ENCODE measurements around the gene C10orf143.

The C10orf143 gene

DNA sequence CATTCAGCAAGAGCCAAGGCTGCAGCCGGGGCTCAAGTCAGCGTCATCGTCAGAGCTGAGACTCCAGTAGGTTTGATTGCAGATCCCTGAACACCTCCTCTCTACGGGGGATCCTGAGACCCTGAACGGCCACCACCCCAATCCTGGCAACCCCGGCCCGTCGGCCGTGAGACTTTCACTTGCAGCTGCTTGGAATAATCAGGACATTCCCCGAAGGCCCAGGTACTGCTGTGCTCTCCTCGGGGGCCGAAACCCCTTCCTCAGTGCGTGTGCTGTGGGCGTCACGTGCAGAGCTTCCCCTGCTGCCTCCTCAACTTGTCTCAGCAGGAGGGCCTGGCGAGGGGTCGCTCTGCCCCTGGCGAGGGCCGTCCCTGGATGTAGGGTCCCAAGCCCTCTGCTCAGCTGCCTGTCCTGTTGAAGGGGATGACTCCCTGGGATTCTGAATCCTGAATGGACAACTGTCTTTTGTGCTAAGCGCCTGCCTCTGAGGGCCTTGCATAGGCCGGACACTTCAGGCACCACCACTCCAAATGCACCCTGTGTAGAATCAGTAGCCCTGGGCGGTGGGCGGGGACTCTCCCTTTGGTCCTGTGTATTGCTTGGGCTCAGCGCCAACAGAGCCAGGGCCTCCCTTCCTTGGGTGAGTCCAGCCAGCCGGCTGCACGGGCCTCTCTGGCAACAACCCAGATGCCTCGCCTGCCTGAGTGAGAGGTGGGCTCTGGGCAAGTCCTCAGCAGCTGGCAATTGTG, 82.7 kb downstream of the C10orf143 start:
- Histone ChIP-seq H3K36me3 (ENCODE audit: control insufficient read depth, insufficient read depth, low read length) (no peaks in the 10 kb centered on the region), H3K4me3 (ENCODE audit: low read depth, low read length) (no peak overlapping the region), H2AFZ (no peak overlapping the region), H3K9me3 (ENCODE audit: control insufficient read depth, low read length) (no peaks in the 10 kb centered on the region), H3K4me1 (no peaks in the 10 kb centered on the region), H3K27me3 (ENCODE audit: control insufficient read depth, insufficient read depth, low read length) (no peaks in the 10 kb centered on the region), H3K4me2 (ENCODE audit: low read length) (no peak overlapping the region), H3K27ac (no peak overlapping the region), H3K9ac (no peak overlapping the region), H3K79me2 (no peaks in the 10 kb centered on the region)
- TF ChIP-seq, protein P1, sequence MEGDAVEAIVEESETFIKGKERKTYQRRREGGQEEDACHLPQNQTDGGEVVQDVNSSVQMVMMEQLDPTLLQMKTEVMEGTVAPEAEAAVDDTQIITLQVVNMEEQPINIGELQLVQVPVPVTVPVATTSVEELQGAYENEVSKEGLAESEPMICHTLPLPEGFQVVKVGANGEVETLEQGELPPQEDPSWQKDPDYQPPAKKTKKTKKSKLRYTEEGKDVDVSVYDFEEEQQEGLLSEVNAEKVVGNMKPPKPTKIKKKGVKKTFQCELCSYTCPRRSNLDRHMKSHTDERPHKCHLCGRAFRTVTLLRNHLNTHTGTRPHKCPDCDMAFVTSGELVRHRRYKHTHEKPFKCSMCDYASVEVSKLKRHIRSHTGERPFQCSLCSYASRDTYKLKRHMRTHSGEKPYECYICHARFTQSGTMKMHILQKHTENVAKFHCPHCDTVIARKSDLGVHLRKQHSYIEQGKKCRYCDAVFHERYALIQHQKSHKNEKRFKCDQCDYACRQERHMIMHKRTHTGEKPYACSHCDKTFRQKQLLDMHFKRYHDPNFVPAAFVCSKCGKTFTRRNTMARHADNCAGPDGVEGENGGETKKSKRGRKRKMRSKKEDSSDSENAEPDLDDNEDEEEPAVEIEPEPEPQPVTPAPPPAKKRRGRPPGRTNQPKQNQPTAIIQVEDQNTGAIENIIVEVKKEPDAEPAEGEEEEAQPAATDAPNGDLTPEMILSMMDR (IDR thresholded peaks at IDR 0.05): no peak

DNA sequence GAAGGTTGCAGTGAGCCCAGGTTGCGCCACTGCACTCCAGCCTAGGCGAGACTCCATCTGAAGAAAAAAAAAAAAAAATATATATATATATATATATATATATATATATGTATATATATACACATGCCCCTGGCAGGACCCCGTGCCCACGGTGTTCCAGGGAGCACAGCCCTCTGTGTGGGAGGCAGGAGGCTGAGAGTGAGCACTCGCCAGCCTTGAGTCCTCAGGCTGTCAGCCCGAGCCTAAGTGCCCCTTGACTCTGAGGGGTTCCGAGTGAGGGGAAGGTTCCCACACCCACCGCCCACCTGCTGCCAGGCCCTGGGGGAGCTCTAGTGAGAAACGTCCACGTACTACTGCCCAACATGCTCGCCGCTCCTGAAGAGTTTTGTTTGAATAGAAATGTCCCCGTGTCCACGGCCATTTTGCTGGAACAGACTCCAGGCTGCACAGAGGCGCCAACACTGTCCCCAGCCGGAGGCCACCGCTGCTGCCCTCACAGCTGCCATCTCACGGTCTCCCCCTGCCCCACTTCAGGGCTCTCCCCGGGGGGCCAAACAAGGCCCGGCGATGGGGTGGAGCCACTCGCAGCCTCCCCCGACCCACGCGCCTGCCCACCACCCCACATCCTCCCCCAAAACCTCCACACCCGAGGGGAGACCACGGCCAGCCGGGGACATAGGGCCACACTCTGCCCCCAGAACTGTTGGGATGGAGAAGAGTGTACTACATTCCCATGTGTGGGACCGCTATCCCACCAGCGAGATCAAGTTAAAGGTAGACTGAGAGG, 83.8 kb downstream of the C10orf143 start:
- Histone ChIP-seq H3K27ac (no peak overlapping the region), H3K79me2 (no peaks in the 10 kb centered on the region), H2AFZ (no peak overlapping the region), H3K27me3 (ENCODE audit: control insufficient read depth, insufficient read depth, low read length) (no peaks in the 10 kb centered on the region), H3K9ac (no peak overlapping the region), H3K9me3 (ENCODE audit: control insufficient read depth, low read length) (no peaks in the 10 kb centered on the region), H3K4me1 (no peaks in the 10 kb centered on the region), H3K4me2 (ENCODE audit: low read length) (no peak overlapping the region), H3K4me3 (ENCODE audit: low read depth, low read length) (no peak overlapping the region), H3K36me3 (ENCODE audit: control insufficient read depth, insufficient read depth, low read length) (no peaks in the 10 kb centered on the region)
- TF ChIP-seq, protein P1 (IDR thresholded peaks at IDR 0.05): no peak

GRCh38 chr10:130025811-130026485, 84.7 kb downstream of the C10orf143 start:
- TF ChIP-seq, protein P1 (IDR thresholded peaks at IDR 0.05): no peak
- no peak overlapping the region for H2AFZ ChIP-seq
- H3K4me1 ChIP-seq: no peaks in the 10 kb centered on the region
- H3K9ac ChIP-seq: no peak overlapping the region
- no peak overlapping the region for H3K27ac ChIP-seq
- no peaks in the 10 kb centered on the region for H3K9me3 ChIP-seq (ENCODE audit: control insufficient read depth, low read length)
- H3K79me2 ChIP-seq: no peaks in the 10 kb centered on the region
- H3K27me3 ChIP-seq (ENCODE audit: control insufficient read depth, insufficient read depth, low read length): no peaks in the 10 kb centered on the region
- H3K36me3 ChIP-seq (ENCODE audit: control insufficient read depth, insufficient read depth, low read length): no peaks in the 10 kb centered on the region
- H3K4me2 ChIP-seq (ENCODE audit: low read length): no peak overlapping the region
- H3K4me3 ChIP-seq (ENCODE audit: low read depth, low read length): no peak overlapping the region

GRCh38 chr10:130025326-130025725, 85.3 kb downstream of the C10orf143 start:
- Histone ChIP-seq H3K4me2 (ENCODE audit: low read length) (no peak overlapping the region), H3K4me1 (no peaks in the 10 kb centered on the region), H2AFZ (no peak overlapping the region), H3K9ac (no peak overlapping the region), H3K4me3 (ENCODE audit: low read depth, low read length) (no peak overlapping the region), H3K79me2 (no peaks in the 10 kb centered on the region), H3K9me3 (ENCODE audit: control insufficient read depth, low read length) (no peaks in the 10 kb centered on the region), H3K36me3 (ENCODE audit: control insufficient read depth, insufficient read depth, low read length) (no peaks in the 10 kb centered on the region), H3K27me3 (ENCODE audit: control insufficient read depth, insufficient read depth, low read length) (no peaks in the 10 kb centered on the region), H3K27ac (no peak overlapping the region)
- TF ChIP-seq, protein P1 (IDR thresholded peaks at IDR 0.05): no peak

Measured in parathyroid adenoma (tissue), 2 donors.